HTR-8/SVneo (cell line): Measurements from ENCODE around the gene MBTPS2.
"Not testable (repeated sequence)": the region's sequence is repeated elsewhere in the genome, so short reads cannot be mapped to it uniquely, and the experiment has no call there.

ENCODE experiments used
- DNase-seq: peaks from one replicate; pipeline ENCODE4 v3.0.0; 2011; ENCODE audit warnings: low spot score, mixed read lengths; ENCODE audit not compliant: insufficient read length
- FAIRE-seq: peaks from 2 replicates; lab custom pipeline; 2011; peaks lifted over from hg19 to GRCh38; lab: Jason Lieb, UNC

The MBTPS2 gene

DNA sequence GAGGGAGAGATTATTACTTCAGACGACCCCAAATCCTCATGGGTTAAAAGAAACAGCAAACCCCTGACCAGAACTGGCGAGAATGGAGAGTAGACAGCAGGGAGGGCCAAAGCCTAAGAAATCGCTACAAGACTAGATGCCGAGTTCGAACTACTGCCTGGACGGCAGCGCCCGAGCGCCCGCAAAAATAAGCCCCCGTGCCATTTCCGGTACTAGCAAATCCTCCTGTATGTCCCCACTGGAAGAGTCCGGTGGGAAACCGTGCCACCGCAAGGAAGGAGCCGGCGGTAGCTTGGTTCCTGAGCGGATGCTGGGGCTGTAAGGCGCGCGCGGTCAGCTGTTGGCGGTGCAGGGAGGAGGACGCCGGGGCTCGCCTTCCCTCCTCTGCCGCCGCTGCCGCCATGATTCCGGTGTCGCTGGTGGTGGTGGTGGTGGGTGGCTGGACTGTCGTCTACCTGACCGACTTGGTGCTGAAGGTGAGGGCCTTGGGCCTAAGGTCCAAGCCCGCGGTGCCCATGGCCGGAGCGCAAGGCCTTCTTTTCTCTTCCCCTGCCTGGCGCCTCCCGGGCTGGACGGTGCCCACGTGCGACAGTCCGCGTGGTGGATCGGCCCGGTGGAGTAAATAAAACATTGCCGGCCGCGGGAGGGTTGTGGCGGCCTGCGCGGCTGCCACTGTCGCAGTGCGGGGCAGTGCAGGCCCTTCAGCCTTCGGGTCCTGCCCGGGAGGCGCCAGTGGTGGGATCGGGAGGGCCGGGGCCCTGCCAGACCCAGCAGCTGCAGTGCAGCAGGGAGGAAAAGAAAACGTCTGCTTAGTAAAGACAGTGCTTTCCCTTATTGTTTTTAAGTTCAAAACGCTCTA lies at the start of gene MBTPS2:
MBTPS2 (plus strand) TSS at position 284 of the 859 bp plus-strand sequence; CDS start at position 402, 118 bp downstream.
- DNase-seq (peak; percentile 51), FAIRE-seq (peak; percentile 88)

DNA sequence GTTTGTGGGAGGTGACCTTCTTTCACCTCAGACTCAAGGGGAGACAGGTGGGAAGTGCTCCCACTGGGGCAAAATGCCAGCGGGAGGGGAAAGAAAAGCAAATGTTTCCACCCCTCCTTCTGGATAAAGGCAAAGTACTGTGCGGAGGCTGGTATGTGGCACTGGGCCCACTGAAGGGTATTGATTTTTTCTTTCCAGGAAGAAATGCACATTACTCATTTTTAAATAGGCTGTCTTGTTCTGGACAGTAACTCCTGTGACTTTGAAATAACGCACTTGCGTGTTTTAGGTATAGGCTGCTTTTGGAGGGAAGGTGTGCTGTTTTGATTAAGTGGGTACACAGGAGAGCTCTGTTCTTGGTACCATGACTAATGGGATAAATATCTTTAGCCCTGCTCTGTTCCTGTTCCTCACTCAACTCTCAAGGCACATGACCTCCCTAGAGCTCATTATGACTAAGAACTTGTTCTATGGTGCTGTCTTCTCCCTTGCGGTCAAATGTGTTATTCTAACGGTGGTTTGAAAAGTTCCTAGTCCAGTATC lies 40.7 kb upstream of the MBTPS2 start:
- FAIRE-seq: peak; percentile 89

GRCh38 chrX:21799767-21800166 lies 39.6 kb upstream of the MBTPS2 start:
- no peak for FAIRE-seq
- DNase-seq: no peak

More for the DNA sequence above, 40.7 kb upstream of the MBTPS2 start:
- DNase-seq: peak; percentile 53

- no peak for FAIRE-seq
- DNase-seq: peak; percentile 7
These were observed 39.1 kb upstream of the MBTPS2 start for GRCh38 chrX:21800344-21800770.

GRCh38 chrX:21802054-21802670 lies 37.3 kb upstream of the MBTPS2 start:
- DNase-seq (no peak), FAIRE-seq (no peak)

DNA sequence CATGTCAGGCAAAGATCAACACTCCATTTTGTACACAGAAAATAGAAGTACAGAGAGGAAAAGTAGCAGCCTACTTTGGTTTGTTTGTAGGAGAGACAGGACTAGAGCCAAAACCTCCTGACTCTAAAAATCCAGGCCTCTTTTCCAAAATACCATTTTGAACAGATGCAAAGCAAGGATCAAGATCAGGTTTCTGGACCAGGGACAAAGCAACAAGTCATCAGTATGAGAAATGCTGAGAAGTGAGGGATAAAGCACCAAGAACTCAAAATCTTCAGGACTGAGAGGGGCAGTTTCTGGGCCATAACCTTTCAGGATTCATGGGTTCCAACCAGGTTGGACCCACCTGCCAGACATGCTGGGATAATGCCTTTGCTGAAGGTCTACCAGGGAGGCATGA lies 36.6 kb upstream of the MBTPS2 start:
- FAIRE-seq: no peak

GRCh38 chrX:21806691-21807090 lies 32.7 kb upstream of the MBTPS2 start:
- FAIRE-seq (no peak), DNase-seq (peak; percentile 10)

More for the DNA sequence above, 36.6 kb upstream of the MBTPS2 start:
- DNase-seq: no peak

- DNase-seq (no peak), FAIRE-seq (no peak)
These were observed 27.6 kb upstream of the MBTPS2 start for GRCh38 chrX:21811832-21812231.

GRCh38 chrX:21812628-21813027 lies 26.8 kb upstream of the MBTPS2 start:
- no peak for DNase-seq
- FAIRE-seq: no peak

DNA sequence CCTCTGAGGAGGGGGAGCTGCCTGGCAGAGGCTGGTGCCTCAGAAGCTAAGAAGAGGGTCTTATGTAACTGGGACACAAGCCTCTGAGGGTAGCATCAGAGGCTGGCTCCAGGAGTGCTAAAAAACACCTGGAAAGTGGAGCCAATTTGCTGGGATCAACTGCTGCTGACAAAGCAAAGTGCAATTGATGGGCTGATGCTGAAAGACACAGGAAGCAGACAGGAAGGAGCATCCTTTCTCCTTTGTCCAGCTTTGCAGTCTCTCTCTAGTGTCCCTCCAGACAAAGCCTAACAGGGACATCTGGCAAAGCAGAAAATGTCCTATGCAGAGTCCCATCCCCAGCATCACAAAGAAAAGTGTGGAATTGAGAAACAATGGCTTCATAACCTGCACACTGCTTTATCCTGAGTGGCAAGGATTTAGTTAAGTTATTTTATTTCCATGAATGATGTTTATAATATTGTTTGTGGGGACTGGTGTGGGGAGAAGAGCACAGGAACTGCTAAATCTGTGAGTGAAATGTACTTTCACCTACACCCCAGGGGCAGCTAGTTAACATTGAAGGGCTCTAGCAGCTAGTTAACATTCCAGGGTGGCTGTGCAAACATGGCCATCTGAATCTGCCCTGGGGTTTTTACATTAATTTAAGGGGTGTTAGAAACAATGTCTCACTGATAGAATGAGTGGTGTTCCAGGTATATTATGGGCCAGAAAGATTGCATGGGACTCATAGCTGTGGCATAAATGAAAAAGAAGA lies 25.6 kb upstream of the MBTPS2 start:
- DNase-seq (no peak), FAIRE-seq (no peak)

DNA sequence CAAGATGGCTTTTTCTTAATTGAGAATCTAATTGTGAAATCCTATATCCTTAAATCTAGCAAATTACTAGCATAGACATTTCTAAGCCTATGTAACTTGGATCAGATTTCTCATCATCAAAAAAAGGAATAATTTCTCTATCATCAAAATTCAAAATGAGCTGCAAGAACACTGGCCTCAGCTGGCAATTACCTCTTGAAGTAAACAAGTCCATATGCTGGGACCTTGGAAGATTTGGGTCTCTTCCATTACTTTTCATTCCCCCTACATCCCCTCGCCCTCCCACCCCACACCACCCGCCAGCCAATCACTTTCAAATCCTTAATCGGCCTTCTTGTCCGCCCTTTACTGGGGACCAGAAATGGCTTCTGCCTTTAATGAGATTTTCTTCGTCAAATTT lies 23.3 kb upstream of the MBTPS2 start:
- DNase-seq (no peak), FAIRE-seq (no peak)

- DNase-seq, FAIRE-seq: not testable (repeated sequence)
These were observed 19.2 kb upstream of the MBTPS2 start for GRCh38 chrX:21820170-21820569.

DNA sequence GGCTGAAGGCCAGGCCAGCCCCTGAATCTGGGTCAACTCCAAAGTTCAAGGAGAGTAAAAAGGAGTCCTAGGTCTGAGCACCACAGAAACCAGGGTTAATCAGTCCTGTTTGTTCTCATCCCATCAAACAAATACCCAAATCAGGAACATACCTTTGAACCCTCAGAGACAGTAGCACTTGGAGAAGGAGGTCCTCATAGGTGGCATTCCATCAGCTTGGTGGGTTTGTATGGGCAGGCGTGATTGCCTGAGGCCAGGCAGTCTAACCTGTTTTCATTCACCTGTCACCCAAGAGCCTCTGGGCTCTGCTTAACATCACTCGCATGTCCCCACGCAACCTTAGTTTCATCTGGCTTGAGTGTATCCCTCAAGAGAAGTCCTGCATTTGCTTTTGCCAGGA lies 17.5 kb upstream of the MBTPS2 start:
- DNase-seq: no peak
- FAIRE-seq: no peak

- DNase-seq (no peak), FAIRE-seq (no peak)
These were observed 7.9 kb upstream of the MBTPS2 start for GRCh38 chrX:21831496-21831895.

DNA sequence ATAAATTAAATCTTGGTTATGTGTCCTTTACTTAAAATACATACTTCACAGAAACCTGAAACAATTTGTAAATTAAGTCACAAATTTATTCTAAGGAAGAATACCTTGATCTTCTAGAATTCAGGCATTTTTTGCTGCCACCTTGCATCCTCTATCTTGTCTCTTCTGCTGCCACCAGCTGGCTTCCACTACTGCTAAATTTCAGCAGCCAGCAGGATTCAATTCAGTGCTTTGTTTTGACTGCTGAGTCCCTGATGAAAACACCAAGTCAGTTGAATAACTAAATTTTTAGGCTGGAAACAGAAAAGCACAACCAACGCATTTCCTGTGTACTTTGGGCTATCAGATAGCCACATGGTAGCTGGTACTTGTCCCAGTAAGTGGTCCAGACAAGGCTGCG lies 2.4 kb upstream of the MBTPS2 start:
- DNase-seq (no peak), FAIRE-seq (no peak)

- DNase-seq: no peak
- no peak for FAIRE-seq
These were observed 482 bp upstream of the MBTPS2 start for GRCh38 chrX:21838937-21839333.

GRCh38 chrX:21840193-21840545 lies 752 bp downstream of the MBTPS2 start:
- DNase-seq (no peak), FAIRE-seq (no peak)

GRCh38 chrX:21843179-21843578 lies 3.8 kb downstream of the MBTPS2 start:
- no peak for DNase-seq
- no peak for FAIRE-seq

DNA sequence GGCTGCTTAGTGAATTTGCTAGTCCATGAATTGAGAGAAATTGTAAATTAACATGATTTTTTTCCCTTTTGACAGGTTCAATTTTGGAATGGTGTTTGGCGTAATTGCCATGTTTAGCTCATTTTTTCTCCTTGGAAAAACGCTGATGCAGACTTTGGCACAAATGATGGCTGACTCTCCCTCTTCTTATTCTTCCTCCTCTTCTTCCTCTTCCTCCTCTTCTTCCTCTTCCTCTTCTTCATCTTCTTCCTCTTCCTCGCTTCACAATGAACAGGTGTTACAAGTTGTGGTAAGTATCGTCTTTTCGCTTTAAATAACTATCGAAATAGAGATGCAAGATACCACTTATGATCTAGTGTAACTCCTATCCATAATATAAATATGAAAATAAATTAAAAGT lies 5.7 kb downstream of the MBTPS2 start:
- no peak for FAIRE-seq
- DNase-seq: no peak

DNA sequence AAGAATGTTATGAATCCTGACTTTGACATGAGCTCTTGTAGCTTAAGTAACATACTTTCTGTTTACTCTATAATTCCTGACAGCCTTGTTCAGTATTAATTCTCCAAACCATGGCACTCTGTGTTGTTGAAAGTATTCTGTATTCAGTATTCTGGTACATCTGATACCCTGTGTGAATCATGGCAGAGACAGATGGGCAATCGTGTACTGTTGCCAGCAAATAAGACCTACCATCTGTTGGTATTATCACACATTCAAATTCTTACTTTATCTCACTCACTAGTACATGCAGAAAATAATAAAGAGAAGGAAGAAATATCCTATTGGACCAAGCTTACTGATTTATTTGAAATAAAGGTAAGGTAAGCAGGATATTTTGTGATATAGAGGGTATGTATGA lies 7.9 kb downstream of the MBTPS2 start:
- no peak for DNase-seq
- no peak for FAIRE-seq

GRCh38 chrX:21853578-21853977 lies 14.2 kb downstream of the MBTPS2 start:
- DNase-seq (no peak), FAIRE-seq (peak; percentile 23)
